Activated T-helper 1 cell treated with anti-CD3 and anti-CD28 coated beads, Interleukin-12 subunit alpha, Interleukin-12 subunit beta, Interleukin-2, Interleukin-4 antibody, amounts not matched to agents 30 ng/mL and 10 ng/mL and 1 ng/mL, durations not matched to agents 14 hours and 24 hours and 36 hours (primary cell): ENCODE data around the gene NREP. TPM values are rescaled to one million over a fixed set of nuclear protein-coding genes. Genes with fewer than 3 reads are reported as not detected.

Experiments
- DNase-seq: peaks from one replicate; pipeline ENCODE4 v3.0.0; 2021; ENCODE audit warnings: low spot score
- H3K27ac Mint-ChIP-seq: one replicate; pipeline ENCODE4 v1.8.0; 2021; ENCODE audit warnings: mild to moderate bottlenecking, mixed read lengths
- H3K27me3 Mint-ChIP-seq: one replicate; pipeline ENCODE4 v1.8.0; 2022; ENCODE audit warnings: mild to moderate bottlenecking, moderate library complexity, mixed read lengths; ENCODE audit not compliant: insufficient read depth
- H3K36me3 Mint-ChIP-seq: one replicate; pipeline ENCODE4 v1.8.0; 2021; ENCODE audit warnings: low read depth, mixed read lengths
- H3K4me1 Mint-ChIP-seq: one replicate; pipeline ENCODE4 v1.8.0; 2021; ENCODE audit warnings: low read depth, mixed read lengths
- H3K4me3 Mint-ChIP-seq: one replicate; pipeline ENCODE4 v1.8.0; 2021; ENCODE audit warnings: mild to moderate bottlenecking, moderate library complexity, mixed read lengths
- H3K9me3 Mint-ChIP-seq: one replicate; pipeline ENCODE4 v1.8.0; 2021; ENCODE audit warnings: mixed read lengths
- intact Hi-C: fragments of 100-400 bp; cut with micrococcal nuclease; formaldehyde crosslinking; loops from one replicate; pipeline ENCODE4 v1.15.1; 2024
- total RNA-seq: library from RNA; stranded (reverse); gene quantifications from 2 replicates; pipeline ENCODE4 v1.2.3, GENCODE V29; 2022

The NREP gene
- total RNA-seq, result 17.6 and 20.7 TPM in 2 replicates

DNA sequence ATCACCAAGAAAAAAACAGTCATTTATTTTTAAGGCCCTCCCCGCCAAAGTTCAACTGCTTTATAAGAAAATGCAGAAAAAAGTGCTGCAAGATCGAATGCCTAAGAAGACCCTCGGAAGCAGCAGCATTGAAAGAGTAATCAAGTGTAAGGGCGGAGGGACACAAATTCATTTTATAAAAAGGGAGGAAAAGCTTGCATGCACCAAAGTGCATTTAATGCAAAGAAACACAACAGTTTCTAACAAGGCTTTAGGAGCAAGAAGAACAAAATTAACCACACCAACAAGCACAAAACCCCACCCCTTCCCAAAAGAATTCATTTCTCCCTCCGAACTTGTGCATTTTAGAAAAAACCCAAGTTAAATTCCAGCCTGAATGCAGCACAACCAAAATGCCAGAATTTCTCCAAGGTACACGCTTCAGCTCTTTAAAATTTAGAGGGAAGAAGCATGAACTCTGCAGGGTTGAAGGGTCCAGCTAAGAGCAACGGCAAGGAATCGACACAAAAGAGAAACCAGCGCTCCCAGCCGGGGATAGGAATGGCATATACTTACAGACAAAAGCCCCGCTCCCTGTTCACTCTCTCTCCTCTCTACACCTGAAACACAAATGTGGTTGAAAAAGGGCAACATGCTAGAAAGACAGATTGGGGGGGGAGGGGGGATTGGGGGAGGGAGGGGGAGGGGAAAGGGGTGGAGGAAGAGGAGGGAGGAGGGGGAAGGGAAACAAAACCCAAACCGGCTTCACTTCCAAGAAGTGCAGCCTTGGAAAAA, at the start of gene NREP:
Gene NREP, minus strand, starts transcription at position 614 of the 774 bp plus-strand sequence. CDS start 1,422 bp downstream, outside the sequence.
- Mint-ChIP-seq H3K36me3 (peaks cover 8% of the 10 kb centered on the region), H3K9me3 (no peaks in the 10 kb centered on the region), H3K4me1 (peaks cover 29% of the 10 kb centered on the region), H3K4me3 (peak within 1 kb of the TSS; percentile 87), H3K27ac (peak within 1 kb of the TSS; percentile 86), H3K27me3 (peaks cover under 1% of the 10 kb centered on the region)
- peak; percentile 26 for DNase-seq
- intact Hi-C loops, result loop anchor here (1.0 to 10.0 kb wide), 11 partner anchors 14 to 1017 kb away; partner anchors contain the start of genes SLC25A46 and WDR36

- H3K4me1 Mint-ChIP-seq, result no peaks in the 10 kb centered on the region
- DNase-seq, result no peak
- intact Hi-C loops, result no loop called here
- H3K27me3 Mint-ChIP-seq, result no peaks in the 10 kb centered on the region
- H3K4me3 Mint-ChIP-seq, result no peak overlapping the region
- no peak overlapping the region for H3K27ac Mint-ChIP-seq
- H3K9me3 Mint-ChIP-seq, result no peaks in the 10 kb centered on the region
- no peaks in the 10 kb centered on the region for H3K36me3 Mint-ChIP-seq
Measured at GRCh38 chr5:111806753-111807152, 49.8 kb upstream of the NREP start.

GRCh38 chr5:111806156-111806555, 49.2 kb upstream of the NREP start:
- no peaks in the 10 kb centered on the region for H3K9me3 Mint-ChIP-seq
- no peak for DNase-seq
- no peak overlapping the region for H3K4me3 Mint-ChIP-seq
- H3K36me3 Mint-ChIP-seq, result no peaks in the 10 kb centered on the region
- intact Hi-C loops, result no loop called here
- H3K27ac Mint-ChIP-seq, result no peak overlapping the region
- H3K4me1 Mint-ChIP-seq, result no peaks in the 10 kb centered on the region
- H3K27me3 Mint-ChIP-seq, result no peaks in the 10 kb centered on the region

DNA sequence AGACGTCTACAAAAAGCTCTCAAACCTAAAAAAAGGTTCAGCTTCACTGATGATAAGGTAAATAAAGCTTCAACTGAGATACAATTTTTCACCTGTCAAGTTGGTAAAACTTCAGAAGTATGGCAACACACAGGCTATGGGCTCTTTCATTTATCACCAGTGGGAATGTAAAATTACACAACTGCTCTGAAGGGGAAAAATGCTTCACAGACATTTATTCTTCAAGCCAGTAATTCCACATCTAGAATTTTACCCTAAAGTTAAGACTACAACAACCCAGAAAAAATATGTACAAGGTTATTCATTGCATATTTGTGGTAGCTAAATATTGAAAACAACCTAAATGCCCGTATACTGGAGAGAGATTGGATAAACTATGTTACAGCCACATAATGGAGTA, 48.1 kb upstream of the NREP start:
- Mint-ChIP-seq H3K4me1 (no peaks in the 10 kb centered on the region), H3K27me3 (no peaks in the 10 kb centered on the region), H3K4me3 (no peak overlapping the region), H3K9me3 (no peaks in the 10 kb centered on the region), H3K36me3 (no peaks in the 10 kb centered on the region), H3K27ac (no peak overlapping the region)
- DNase-seq, result no peak
- intact Hi-C loops, result no loop called here

DNA sequence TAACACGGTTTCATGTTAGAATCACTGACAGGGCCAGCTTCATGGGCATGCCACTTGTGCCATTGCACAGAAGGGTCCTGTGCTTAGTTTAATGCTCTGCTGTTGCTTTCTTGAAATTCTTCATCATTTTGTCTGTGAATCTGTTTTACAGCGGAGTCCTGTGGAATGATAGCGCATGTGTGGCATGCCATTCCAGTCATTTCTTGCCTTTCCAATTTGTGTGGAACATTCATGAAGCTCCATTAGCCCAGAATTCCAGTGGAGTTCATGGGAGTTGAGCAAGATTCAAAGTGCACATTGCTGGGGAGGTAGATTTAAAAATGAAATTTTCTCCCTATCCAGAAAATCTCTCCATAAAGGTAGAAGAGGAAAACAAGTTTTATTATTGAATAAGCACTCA, 43.4 kb upstream of the NREP start:
- no peaks in the 10 kb centered on the region for H3K4me1 Mint-ChIP-seq
- H3K9me3 Mint-ChIP-seq, result no peaks in the 10 kb centered on the region
- intact Hi-C loops, result no loop called here
- no peaks in the 10 kb centered on the region for H3K36me3 Mint-ChIP-seq
- H3K27ac Mint-ChIP-seq, result no peak overlapping the region
- DNase-seq, result no peak
- H3K4me3 Mint-ChIP-seq, result no peak overlapping the region
- H3K27me3 Mint-ChIP-seq, result peaks cover 2% of the 10 kb centered on the region

GRCh38 chr5:111795142-111795541, 38.1 kb upstream of the NREP start:
- peaks cover 4% of the 10 kb centered on the region for H3K9me3 Mint-ChIP-seq
- no peaks in the 10 kb centered on the region for H3K36me3 Mint-ChIP-seq
- no peaks in the 10 kb centered on the region for H3K4me1 Mint-ChIP-seq
- H3K27ac Mint-ChIP-seq, result no peak overlapping the region
- H3K4me3 Mint-ChIP-seq, result no peak overlapping the region
- intact Hi-C loops, result no loop called here
- DNase-seq, result no peak
- peaks cover 16% of the 10 kb centered on the region for H3K27me3 Mint-ChIP-seq

- intact Hi-C loops, result no loop called here
- Mint-ChIP-seq H3K4me3 (no peak overlapping the region), H3K27me3 (peaks cover 16% of the 10 kb centered on the region), H3K36me3 (no peaks in the 10 kb centered on the region), H3K4me1 (no peaks in the 10 kb centered on the region), H3K9me3 (peaks cover 4% of the 10 kb centered on the region), H3K27ac (no peak overlapping the region)
- no peak for DNase-seq
Measured at GRCh38 chr5:111792471-111793058, 35.6 kb upstream of the NREP start.

DNA sequence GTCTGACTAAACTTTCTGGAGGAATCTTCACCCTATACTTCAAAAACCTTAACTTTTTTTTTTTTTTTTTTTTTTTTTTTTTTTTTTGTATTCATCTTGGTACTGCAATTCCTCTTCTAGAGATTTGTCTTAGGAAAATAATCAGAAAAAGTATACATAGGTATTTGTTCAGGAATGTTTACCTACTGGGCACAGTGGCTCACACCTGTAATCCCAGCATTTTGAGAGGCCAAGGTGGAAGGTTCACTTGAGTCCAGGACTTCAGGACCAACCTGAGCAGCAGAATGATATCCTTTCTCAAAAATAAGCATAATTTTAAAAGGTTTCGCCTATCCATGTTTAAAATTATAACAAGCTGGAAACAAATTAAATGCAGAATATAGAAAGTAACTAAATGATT, 33.3 kb upstream of the NREP start:
- Mint-ChIP-seq H3K4me1 (no peaks in the 10 kb centered on the region), H3K27ac (no peak overlapping the region), H3K9me3 (peaks cover 4% of the 10 kb centered on the region), H3K27me3 (peaks cover 17% of the 10 kb centered on the region), H3K36me3 (no peaks in the 10 kb centered on the region), H3K4me3 (no peak overlapping the region)
- intact Hi-C loops, result no loop called here
- no peak for DNase-seq

DNA sequence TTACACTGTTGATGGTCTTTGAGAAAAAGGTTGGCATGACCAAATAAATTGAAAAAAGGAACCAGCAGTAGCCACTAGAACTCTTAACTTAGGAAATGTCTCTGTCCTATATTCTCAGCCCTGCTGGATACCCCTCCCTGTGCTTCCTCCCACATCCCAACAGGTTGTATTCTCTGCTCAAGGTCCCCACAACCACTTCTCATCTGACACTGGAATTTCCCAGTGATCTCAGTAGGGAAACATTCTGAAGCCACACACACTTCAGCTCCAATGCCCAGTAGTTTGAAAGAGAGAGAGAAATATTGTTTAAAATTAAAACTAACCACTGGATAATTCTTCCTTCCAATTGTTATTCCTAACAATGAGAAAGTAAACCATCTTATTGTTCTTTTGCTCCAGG, 30.0 kb upstream of the NREP start:
- H3K9me3 Mint-ChIP-seq, result no peaks in the 10 kb centered on the region
- H3K36me3 Mint-ChIP-seq, result no peaks in the 10 kb centered on the region
- H3K4me1 Mint-ChIP-seq, result no peaks in the 10 kb centered on the region
- no peak for DNase-seq
- H3K27me3 Mint-ChIP-seq, result peaks cover 18% of the 10 kb centered on the region
- no peak overlapping the region for H3K27ac Mint-ChIP-seq
- no peak overlapping the region for H3K4me3 Mint-ChIP-seq
- intact Hi-C loops, result no loop called here

GRCh38 chr5:111784491-111785181, 27.6 kb upstream of the NREP start:
- no peaks in the 10 kb centered on the region for H3K36me3 Mint-ChIP-seq

GRCh38 chr5:111783537-111783936, 26.5 kb upstream of the NREP start:
- no peak overlapping the region for H3K4me3 Mint-ChIP-seq
- no peak overlapping the region for H3K27ac Mint-ChIP-seq
- H3K27me3 Mint-ChIP-seq, result peaks cover 22% of the 10 kb centered on the region
- DNase-seq, result no peak
- no peaks in the 10 kb centered on the region for H3K4me1 Mint-ChIP-seq
- H3K9me3 Mint-ChIP-seq, result no peaks in the 10 kb centered on the region
- intact Hi-C loops, result no loop called here
- no peaks in the 10 kb centered on the region for H3K36me3 Mint-ChIP-seq

More at GRCh38 chr5:111784491-111785181, 27.6 kb upstream of the NREP start:
- H3K27ac Mint-ChIP-seq, result no peak overlapping the region
- H3K9me3 Mint-ChIP-seq, result no peaks in the 10 kb centered on the region
- DNase-seq, result no peak
- H3K4me1 Mint-ChIP-seq, result no peaks in the 10 kb centered on the region
- no peak overlapping the region for H3K4me3 Mint-ChIP-seq
- peaks cover 19% of the 10 kb centered on the region for H3K27me3 Mint-ChIP-seq
- intact Hi-C loops, result no loop called here

DNA sequence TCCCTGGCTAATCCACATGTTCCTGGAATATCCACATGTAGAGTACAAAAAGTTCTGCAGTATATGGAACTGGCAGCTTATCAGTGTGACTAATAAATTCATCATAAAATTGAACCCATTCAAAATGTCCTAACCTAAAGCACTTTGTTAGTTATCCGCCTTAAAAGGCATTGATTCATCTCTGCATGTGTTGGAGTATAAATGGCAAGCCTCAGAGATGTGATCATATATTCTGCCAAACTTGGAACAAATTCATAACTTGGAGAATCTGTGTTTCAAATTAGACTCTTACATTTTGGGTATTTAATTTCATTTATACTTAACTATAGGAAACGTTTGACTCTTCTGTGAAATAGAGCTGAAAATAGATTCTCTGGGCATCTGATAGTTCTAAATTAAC, 25.2 kb upstream of the NREP start:
- H3K9me3 Mint-ChIP-seq, result no peaks in the 10 kb centered on the region
- no peaks in the 10 kb centered on the region for H3K36me3 Mint-ChIP-seq
- H3K27ac Mint-ChIP-seq, result no peak overlapping the region
- DNase-seq, result no peak
- intact Hi-C loops, result no loop called here
- H3K4me1 Mint-ChIP-seq, result no peaks in the 10 kb centered on the region
- no peak overlapping the region for H3K4me3 Mint-ChIP-seq
- peaks cover 22% of the 10 kb centered on the region for H3K27me3 Mint-ChIP-seq

- H3K27ac Mint-ChIP-seq, result no peak overlapping the region
- intact Hi-C loops, result no loop called here
- H3K4me1 Mint-ChIP-seq, result no peaks in the 10 kb centered on the region
- H3K36me3 Mint-ChIP-seq, result no peaks in the 10 kb centered on the region
- peaks cover 29% of the 10 kb centered on the region for H3K27me3 Mint-ChIP-seq
- DNase-seq, result no peak
- H3K4me3 Mint-ChIP-seq, result no peak overlapping the region
- H3K9me3 Mint-ChIP-seq, result no peaks in the 10 kb centered on the region
Measured at GRCh38 chr5:111781200-111781599, 24.2 kb upstream of the NREP start.
